Smooth muscle cell (in vitro differentiated cells): ENCODE data around the gene FRG1. TPM values are rescaled to one million over a fixed set of nuclear protein-coding genes. Genes with fewer than 3 reads are reported as not detected.
"Not testable (repeated sequence)": the region's sequence is repeated elsewhere in the genome, so short reads cannot be mapped to it uniquely, and the experiment has no call there.

Experiments used
- DNase-seq: peaks from one replicate; lab custom pipeline; 2025; ENCODE audit not compliant: unreplicated experiment; lab: John Stamatoyannopoulos, UW
- H2AFZ ChIP-seq: fragments of 200-600 bp; sonication (generic); 2 replicates; pipeline ENCODE4 v1.6.0; 2016; ENCODE audit warnings: antibody characterized with exemption, low read depth, mild to moderate bottlenecking
- H3F3A ChIP-seq: fragments of 200-600 bp; sonication (generic); 2 replicates; pipeline ENCODE4 v1.6.0; 2017; ENCODE audit warnings: antibody characterized with exemption, low read depth
- H3K27ac ChIP-seq: fragments of 200-600 bp; sonication (generic); 2 replicates; pipeline ENCODE4 v1.5.1; 2016; ENCODE audit warnings: low read depth, mild to moderate bottlenecking
- H3K27me3 ChIP-seq: fragments of 200-600 bp; sonication (generic); 2 replicates; pipeline ENCODE4 v1.6.1; 2016; ENCODE audit warnings: low read depth, mild to moderate bottlenecking
- H3K36me3 ChIP-seq: fragments of 200-600 bp; sonication (generic); 2 replicates; pipeline ENCODE4 v1.5.1; 2016; ENCODE audit warnings: low read depth
- H3K4me1 ChIP-seq: fragments of 200-600 bp; sonication (generic); 2 replicates; pipeline ENCODE4 v1.5.1; 2016; ENCODE audit warnings: low read depth
- H3K4me2 ChIP-seq: fragments of 200-600 bp; sonication (generic); 2 replicates; pipeline ENCODE4 v1.6.0; 2016; ENCODE audit warnings: mild to moderate bottlenecking
- H3K4me3 ChIP-seq: fragments of 200-600 bp; sonication (generic); 2 replicates; pipeline ENCODE4 v1.5.1; 2016; ENCODE audit warnings: mild to moderate bottlenecking
- H3K79me2 ChIP-seq: fragments of 200-600 bp; sonication (generic); 2 replicates; pipeline ENCODE4 v1.6.0; 2016; ENCODE audit warnings: low read depth, mild to moderate bottlenecking
- H3K9ac ChIP-seq: fragments of 200-600 bp; sonication (generic); 2 replicates; pipeline ENCODE4 v1.6.0; 2016; ENCODE audit warnings: low read depth
- H3K9me3 ChIP-seq: fragments of 200-600 bp; sonication (generic); replicated peaks from 2 replicates; pipeline ENCODE4 v1.5.1; 2016; ENCODE audit warnings: low read depth
- H4K20me1 ChIP-seq: fragments of 200-600 bp; sonication (generic); 2 replicates; pipeline ENCODE4 v1.6.0; 2016; ENCODE audit warnings: low read depth
- CTCF ChIP-seq: fragments of 200-600 bp; sonication (generic); IDR thresholded peaks from 2 replicates; pipeline ENCODE4 v1.5.1; 2017; ENCODE audit warnings: borderline replicate concordance, mild to moderate bottlenecking, antibody characterized with exemption; ENCODE audit not compliant: insufficient read depth, poor library complexity, severe bottlenecking
- WGBS: methylation state at CpG from one replicate; pipeline ENCODE4 v1.1.7; 2016; ENCODE audit warnings: low lambda C conversion rate; 5-methylcytosine and 5-hydroxymethylcytosine counted together
- polyA plus RNA-seq: library from polyadenylated mRNA; unstranded; fragments of >200 nt; fragmentation: Nextera tagmentation; extraction: Ambion mirVana; gene quantifications from 2 replicates; pipeline ENCODE4 v1.2.1, GENCODE V29; 2016
- total RNA-seq: library from RNA; depleted of rRNA; stranded (reverse); fragments of >200 nt; gene quantifications from 2 replicates; pipeline ENCODE4 v1.2.3, GENCODE V29; 2014

FRG1 gene
- total RNA-seq, result 43.6 and 57.8 TPM in 2 replicates
- 34.8 and 39.2 TPM in 2 replicates for polyA plus RNA-seq

GRCh38 chr4:189940178-189941004 is at the start of gene FRG1:
FRG1 (plus strand) TSS chr4:189940872; CDS start chr4:189941010, 138 bp downstream.
- TF ChIP-seq CTCF, result peak; percentile 93
- peak within 1 kb of the TSS; percentile 90 for H3K27ac ChIP-seq
- H2AFZ ChIP-seq, result peak within 1 kb of the TSS; percentile 98
- 10% methylated on average over 61 of the region's 70 CpGs for WGBS
- no peak for DNase-seq
- no peaks in the 10 kb centered on the region for H3K9me3 ChIP-seq
- H3K4me3 ChIP-seq, result peak within 1 kb of the TSS; percentile 91
- H3K36me3 ChIP-seq, result no peaks in the 10 kb centered on the region
- no peaks in the 10 kb centered on the region for H3K27me3 ChIP-seq
- peak within 1 kb of the TSS; percentile 92 for H3K4me2 ChIP-seq
- peaks cover 5% of the 10 kb centered on the region for H4K20me1 ChIP-seq
- H3F3A ChIP-seq, result no peaks in the 10 kb centered on the region
- H3K79me2 ChIP-seq, result peaks cover 43% of the 10 kb centered on the region
- H3K9ac ChIP-seq, result peak within 1 kb of the TSS; percentile 86
- peaks cover 8% of the 10 kb centered on the region for H3K4me1 ChIP-seq

- 88% methylated on average over 3 of the region's 3 CpGs for WGBS
- Histone ChIP-seq H3K9ac (no peak overlapping the region), H3K36me3 (no peaks in the 10 kb centered on the region), H3K4me1 (no peaks in the 10 kb centered on the region), H2AFZ (no peak overlapping the region), H3F3A (no peaks in the 10 kb centered on the region), H3K9me3 (no peaks in the 10 kb centered on the region), H3K4me2 (no peak overlapping the region), H3K4me3 (no peak overlapping the region), H4K20me1 (no peaks in the 10 kb centered on the region), H3K27ac (no peak overlapping the region), H3K79me2 (no peaks in the 10 kb centered on the region), H3K27me3 (no peaks in the 10 kb centered on the region)
- no peak for TF ChIP-seq CTCF
- no peak for DNase-seq
These were observed 43.0 kb upstream of the FRG1 start for GRCh38 chr4:189897667-189898066.

GRCh38 chr4:189899481-189900015 is 41.1 kb upstream of the FRG1 start:
- H2AFZ ChIP-seq, H4K20me1 ChIP-seq, H3K4me3 ChIP-seq, H3K27me3 ChIP-seq, H3K9ac ChIP-seq, DNase-seq, H3K9me3 ChIP-seq, H3K4me2 ChIP-seq, H3F3A ChIP-seq, H3K79me2 ChIP-seq, H3K36me3 ChIP-seq, H3K4me1 ChIP-seq, H3K27ac ChIP-seq: not testable (repeated sequence)
- WGBS, result 37% methylated on average over 3 of the region's 3 CpGs

- not testable (repeated sequence) for H3K79me2 ChIP-seq, H3K4me1 ChIP-seq, H2AFZ ChIP-seq, H3F3A ChIP-seq, H3K4me3 ChIP-seq, H3K4me2 ChIP-seq, H3K36me3 ChIP-seq, DNase-seq, H3K9ac ChIP-seq, H3K27me3 ChIP-seq, H3K9me3 ChIP-seq, H4K20me1 ChIP-seq, H3K27ac ChIP-seq
- WGBS, result 39% methylated on average over 6 of the region's 6 CpGs
- peak; percentile 80 for TF ChIP-seq CTCF
These were observed 36.1 kb upstream of the FRG1 start for GRCh38 chr4:189904420-189905027.
